Gastroesophageal sphincter (tissue), 3 donors: ENCODE data around the gene EPHA3.

ENCODE experiments used
- POLR2A ChIP-seq, 2 donors: fragments of 450-650 bp; IDR thresholded peaks; one replicate each; pipeline ENCODE4 v1.6.1; 2017; ENCODE audit warnings: antibody characterized with exemption in 2 of 2, mild to moderate bottlenecking in 2 of 2, moderate library complexity in 1 of 2
- POLR2AphosphoS5 ChIP-seq: sonication (generic); formaldehyde crosslinking; IDR thresholded peaks from one replicate; pipeline ENCODE4 v1.6.1; 2017; ENCODE audit warnings: antibody characterized with exemption
- TF ChIP-seq, protein P1 (sequence below), 4 experiments: fragments of 200-600 bp in 2 of 4; fragments of 450-650 bp in 2 of 4; sonication (generic) in 1 of 4; IDR thresholded peaks; one replicate each; pipeline ENCODE4 v1.5.1; 2017 to 2019; ENCODE audit warnings: antibody characterized with exemption in 4 of 4, mild to moderate bottlenecking in 2 of 4, moderate library complexity in 2 of 4

GRCh38 chr3:89145995-89146394 is 38.6 kb downstream of the EPHA3 start:
- TF ChIP-seq, protein P1, sequence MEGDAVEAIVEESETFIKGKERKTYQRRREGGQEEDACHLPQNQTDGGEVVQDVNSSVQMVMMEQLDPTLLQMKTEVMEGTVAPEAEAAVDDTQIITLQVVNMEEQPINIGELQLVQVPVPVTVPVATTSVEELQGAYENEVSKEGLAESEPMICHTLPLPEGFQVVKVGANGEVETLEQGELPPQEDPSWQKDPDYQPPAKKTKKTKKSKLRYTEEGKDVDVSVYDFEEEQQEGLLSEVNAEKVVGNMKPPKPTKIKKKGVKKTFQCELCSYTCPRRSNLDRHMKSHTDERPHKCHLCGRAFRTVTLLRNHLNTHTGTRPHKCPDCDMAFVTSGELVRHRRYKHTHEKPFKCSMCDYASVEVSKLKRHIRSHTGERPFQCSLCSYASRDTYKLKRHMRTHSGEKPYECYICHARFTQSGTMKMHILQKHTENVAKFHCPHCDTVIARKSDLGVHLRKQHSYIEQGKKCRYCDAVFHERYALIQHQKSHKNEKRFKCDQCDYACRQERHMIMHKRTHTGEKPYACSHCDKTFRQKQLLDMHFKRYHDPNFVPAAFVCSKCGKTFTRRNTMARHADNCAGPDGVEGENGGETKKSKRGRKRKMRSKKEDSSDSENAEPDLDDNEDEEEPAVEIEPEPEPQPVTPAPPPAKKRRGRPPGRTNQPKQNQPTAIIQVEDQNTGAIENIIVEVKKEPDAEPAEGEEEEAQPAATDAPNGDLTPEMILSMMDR (IDR thresholded peaks at IDR 0.05) = no peak
- TF ChIP-seq POLR2AphosphoS5 (no peak), POLR2A (IDR thresholded peaks at IDR 0.05) (no peak)
